Activated T-helper 17 cell treated with anti-CD3 and anti-CD28 coated beads, Interleukin-2, amount 50 U/mL, for 72 hours (primary cell): Measurements from ENCODE around the gene CDO1. TPM values are rescaled to one million over a fixed set of nuclear protein-coding genes. Genes with fewer than 3 reads are reported as not detected.

ENCODE experiments used
- total RNA-seq, 2 donors: library from RNA; stranded (reverse); gene quantifications; one replicate each; pipeline ENCODE4 v1.2.3, GENCODE V29; 2022

CDO1 gene
- total RNA-seq, 2 donors from 2014 or later: not detected

Other genes with a start within 250 kb of the CDO1 start
- gene TICAM2, start 214.2 kb downstream of the CDO1 start, total RNA-seq: 1 to 10 TPM in 1 of 2 donors, under 1 TPM in 1; 0.56 to 3.6 TPM
- gene TMED7, start 190.6 kb downstream of the CDO1 start, total RNA-seq: 10 to 100 TPM; 26.9 to 39.7 TPM
- 10 to 100 TPM; 49.4 to 52.7 TPM for gene ATG12, start 24.9 kb upstream of the CDO1 start, total RNA-seq
- 100 to 1,000 TPM; 114 to 253 TPM for gene AP3S1, start 25.3 kb upstream of the CDO1 start, total RNA-seq
- 1 to 10 TPM in 1 of 2 donors, under 1 TPM in 1; 0.45 to 1.9 TPM for gene LVRN, start 145.8 kb upstream of the CDO1 start, total RNA-seq
- gene ARL14EPL, start 215.8 kb upstream of the CDO1 start, total RNA-seq: not detected